EL (cell line): ENCODE measurements around the gene CFAP141.

Experiments used
- DNase-seq: peaks from one replicate; pipeline ENCODE4 v3.0.0-alpha.2; 2016

The CFAP141 gene

DNA sequence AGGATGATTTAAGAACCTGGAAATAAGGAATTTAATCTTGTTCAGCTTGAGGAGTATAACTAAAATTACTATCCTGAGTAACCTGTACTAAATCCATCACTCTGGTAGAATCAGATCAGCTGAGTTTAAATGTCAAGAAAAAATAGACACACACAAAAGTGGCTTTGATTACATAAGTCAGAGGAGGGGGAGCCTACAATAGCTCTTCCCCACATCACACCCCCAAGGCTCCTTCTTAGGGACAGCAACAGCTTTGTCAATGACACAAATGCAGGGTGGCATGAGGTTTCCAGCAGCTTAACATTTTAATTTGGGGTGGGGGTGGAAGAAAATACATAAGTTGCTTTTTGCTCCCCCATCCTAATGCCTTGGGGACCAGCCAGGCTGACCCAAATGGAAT, 38.7 kb downstream of the CFAP141 start:
- no peak for DNase-seq

DNA sequence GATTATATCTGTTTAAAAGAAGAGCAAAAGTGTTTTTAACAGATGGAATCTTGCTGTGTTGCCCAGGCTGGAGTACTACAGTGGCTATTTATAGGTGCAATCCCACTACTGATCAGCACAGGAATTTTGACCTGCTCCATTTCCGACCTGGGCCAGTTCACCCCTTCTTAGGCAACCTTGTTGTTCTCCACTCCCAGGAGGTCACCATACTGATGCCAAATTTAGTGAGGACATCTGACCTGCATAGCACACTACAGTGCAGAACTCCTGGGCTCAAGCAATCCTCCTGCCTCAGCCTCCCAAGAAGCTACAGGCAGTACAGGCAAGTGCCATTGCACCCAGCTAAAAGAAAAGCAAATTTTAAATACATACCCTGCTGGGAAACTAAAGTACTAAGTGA, 39.9 kb downstream of the CFAP141 start:
- DNase-seq, result no peak

DNA sequence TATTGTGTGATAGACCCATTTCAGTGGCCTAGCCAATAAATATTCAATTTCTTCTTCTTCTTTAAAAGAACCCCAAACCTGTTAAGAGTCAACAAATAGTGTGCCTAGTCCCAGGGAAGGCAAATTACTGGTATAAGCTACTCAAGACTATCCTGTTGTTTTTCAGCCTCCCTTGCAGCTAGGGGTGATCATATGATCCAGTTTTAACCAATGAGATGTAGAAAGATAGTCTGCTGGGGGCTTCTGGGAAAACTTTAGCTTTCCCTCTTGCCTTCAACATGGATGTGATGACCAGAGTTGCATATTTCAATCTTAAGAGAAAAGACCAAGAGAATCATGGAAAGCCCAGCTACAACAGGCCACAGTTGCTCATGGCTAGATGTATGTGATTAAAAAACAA, 46.6 kb downstream of the CFAP141 start:
- DNase-seq, result no peak

DNA sequence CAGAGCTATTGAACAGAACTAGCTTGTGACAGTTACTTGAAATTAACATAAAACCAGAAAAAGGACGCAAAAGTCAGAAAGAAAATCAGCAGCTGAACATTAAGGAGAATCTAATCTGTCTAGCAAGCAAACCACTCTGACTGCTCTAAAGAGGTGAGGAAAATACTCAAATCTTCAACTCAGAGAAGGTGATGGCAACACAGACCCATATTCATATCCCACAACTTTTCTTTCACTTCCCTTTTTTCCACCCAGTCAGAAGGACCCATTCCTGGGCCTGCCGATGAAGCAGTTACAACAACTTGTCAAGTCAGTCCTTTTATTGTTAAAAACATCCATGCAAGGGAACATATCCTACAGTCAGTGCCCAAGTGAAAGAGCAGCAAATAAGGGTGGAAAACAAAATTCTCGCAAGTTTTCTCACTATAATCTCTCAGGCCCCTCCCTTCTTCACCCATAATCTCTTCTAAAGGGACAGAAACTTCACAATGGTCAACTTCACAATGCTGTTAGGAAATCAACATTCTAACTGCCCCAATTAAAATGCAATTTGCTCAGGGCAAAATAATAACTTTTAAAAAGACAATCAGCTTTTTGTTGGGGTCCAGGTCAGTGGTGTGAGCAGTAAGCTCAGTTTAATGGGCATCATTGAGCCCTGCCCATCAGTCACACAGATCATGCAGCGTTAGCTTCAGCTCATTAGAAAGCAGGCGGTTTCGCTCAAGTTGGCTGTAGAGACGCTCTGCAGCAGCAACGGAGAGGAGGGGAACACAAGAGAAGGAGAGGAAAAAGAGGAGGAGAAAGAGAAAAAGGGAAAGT, 47.6 kb downstream of the CFAP141 start:
- no peak for DNase-seq

DNA sequence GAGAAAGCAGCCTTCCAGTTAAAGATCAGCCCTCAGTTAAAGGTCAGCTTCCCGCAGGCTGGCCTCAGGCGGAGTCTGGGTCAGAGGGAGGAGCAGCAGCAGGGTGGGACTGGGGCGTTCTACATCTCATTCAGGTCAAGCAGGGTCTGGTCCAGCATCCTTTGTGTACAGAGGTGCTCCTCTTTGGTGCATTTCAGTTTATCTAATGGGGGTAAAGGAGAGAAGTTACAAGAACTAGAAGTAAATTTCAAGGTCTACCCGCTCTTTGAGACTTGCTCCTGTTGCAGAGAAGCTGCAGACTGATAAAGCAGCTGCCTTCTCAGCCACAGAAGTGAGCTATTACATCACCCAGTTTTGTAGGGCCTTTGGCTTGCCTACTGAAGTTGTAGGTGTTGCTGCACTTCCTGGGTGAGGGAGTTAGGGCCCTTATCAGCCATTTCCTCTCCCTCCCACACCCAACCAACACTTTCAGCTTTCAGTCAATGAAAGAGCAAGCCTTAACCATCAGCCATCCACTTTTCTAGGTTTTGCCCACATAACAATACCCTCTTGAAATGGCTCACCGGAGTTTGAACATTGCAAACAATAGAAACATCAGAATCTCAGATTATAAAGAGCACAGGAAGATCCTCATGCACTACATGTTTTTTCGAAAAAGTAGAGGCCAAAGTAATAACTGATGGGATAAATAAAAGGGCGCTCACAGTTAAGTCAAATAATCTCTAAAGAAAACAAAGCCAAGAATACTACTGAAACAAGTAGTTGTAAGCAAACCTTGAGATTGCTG, 48.4 kb downstream of the CFAP141 start:
- no peak for DNase-seq

DNA sequence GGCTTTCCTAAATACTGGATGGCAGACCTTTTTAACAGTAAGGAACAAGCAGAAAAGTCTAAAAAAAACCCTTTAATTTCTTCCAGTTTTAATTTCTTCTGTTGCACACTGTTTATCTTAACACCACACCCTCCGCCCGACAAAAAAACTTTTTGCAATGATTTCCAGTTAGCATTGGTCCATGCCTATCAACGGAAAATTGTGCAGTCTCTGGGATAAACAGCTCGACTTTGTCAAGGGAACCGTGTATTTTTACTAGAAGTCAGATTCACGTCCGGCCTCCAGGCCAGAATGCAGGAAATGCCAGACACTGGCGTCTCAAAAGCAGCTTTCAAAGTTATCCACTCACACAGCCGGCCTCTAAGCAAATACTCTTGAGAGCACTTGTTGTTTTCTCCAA, 50.9 kb downstream of the CFAP141 start:
- DNase-seq, result no peak

DNA sequence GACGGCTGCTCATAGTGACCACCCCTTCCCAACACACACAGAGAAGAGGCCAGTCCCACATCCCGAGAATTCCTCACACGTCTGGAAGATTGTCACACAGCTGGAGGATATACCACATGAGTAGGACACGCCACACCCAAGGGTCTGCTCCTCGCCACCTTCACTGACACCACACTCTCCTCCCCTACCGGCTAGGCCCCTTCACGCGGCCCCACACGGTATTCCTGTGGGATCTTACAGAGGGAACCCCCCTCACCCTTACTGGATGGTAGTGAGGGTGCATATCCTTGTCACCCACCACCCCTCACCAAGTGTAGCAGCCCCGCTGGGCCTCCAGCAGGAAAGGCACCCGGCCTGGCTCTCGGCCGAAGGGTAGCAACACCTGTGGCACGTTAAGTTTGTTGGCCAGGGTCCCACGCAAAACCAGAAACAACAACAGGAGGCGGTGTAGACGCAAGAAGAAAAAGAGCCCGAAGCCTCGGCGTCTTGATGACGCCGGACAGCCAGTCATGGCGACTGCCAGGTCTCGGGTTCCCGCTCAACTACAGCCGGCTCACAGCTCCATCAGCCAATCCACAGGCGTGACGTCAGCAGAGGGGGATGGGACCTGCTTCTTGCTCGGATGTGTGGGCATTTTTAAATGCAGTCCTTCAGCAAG, 51.5 kb downstream of the CFAP141 start, which contains the start of gene NUP210L:
Gene NUP210L, minus strand, starts transcription at position 540 of the 658 bp plus-strand sequence.
- no peak for DNase-seq

DNA sequence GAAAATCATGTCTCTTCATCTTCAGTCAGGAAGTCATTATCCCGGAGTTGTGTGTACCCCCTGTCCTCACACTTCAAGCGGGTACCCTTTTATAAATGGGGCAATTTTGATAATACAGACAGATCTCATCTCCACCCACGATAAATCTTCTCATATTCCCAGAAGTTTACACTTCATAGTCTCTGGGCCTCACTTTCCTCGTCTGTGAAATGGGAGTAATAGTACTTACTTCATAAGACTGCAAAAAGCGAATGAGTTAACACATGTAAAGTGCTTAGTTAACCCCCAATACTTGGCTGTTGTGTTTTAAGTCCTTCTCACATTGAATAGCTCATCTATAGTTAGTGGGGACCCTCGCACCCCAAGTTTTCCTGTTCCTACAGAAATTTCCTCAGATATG, 52.1 kb downstream of the CFAP141 start:
- no peak for DNase-seq

DNA sequence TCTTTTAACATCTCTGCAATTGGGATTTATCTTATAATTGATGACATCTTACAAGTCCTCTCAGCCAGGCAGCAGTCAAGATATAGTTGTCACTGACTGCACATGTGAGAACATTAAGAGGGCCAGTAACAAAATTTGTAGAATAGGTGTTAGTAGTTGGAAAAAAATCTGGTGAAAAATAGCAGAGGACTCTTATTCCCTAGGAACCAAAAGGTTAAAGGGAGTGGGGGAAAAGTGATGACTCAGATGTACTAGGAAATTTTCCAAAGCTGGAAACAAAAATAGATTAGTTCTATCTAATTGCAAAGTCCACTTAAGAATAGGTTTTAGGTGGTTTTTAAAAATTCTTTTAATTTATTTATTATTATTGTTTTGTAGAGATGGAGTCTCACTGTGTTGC, 54.8 kb downstream of the CFAP141 start:
- DNase-seq, result no peak
